Mononuclear cell (primary cell): ENCODE data around the gene RCOR1. TPM values are rescaled to one million over a fixed set of nuclear protein-coding genes. Genes with fewer than 3 reads are reported as not detected.
"Not testable (repeated sequence)": the region's sequence is repeated elsewhere in the genome, so short reads cannot be mapped to it uniquely, and the experiment has no call there.

Source experiments
- H3K27me3 ChIP-seq: 2 replicates; pipeline ENCODE4 v1.6.0; 2011; ENCODE audit warnings: low read length, control low read depth; ENCODE audit not compliant: insufficient read depth
- H3K4me1 ChIP-seq: 2 replicates; pipeline ENCODE4 v1.5.1; 2011; ENCODE audit warnings: mild to moderate bottlenecking, low read length, control low read depth; ENCODE audit not compliant: insufficient read depth
- H3K4me3 ChIP-seq: 2 replicates; pipeline ENCODE4 v1.5.1; 2011; ENCODE audit warnings: mild to moderate bottlenecking, low read length, moderate library complexity
- H3K9me3 ChIP-seq: 2 replicates; pipeline ENCODE4 v1.5.1; 2011; ENCODE audit warnings: low read depth, mild to moderate bottlenecking, control low read depth, low read length
- total RNA-seq: library from RNA; depleted of rRNA; stranded (reverse); fragments of >200 nt; gene quantifications from one replicate; pipeline ENCODE4 v1.2.3, GENCODE V29; 2012

The RCOR1 gene
- total RNA-seq, 1 donor, result 32.6 TPM

- no peaks in the 10 kb centered on the region for H3K9me3 ChIP-seq
- H3K4me1 ChIP-seq, result peaks cover 32% of the 10 kb centered on the region
- H3K27me3 ChIP-seq, result no peaks in the 10 kb centered on the region
- H3K4me3 ChIP-seq, result peak overlapping the region; percentile 85
Observed at GRCh38 chr14:102594514-102595175, 2.2 kb downstream of the RCOR1 start.

- no peaks in the 10 kb centered on the region for H3K9me3 ChIP-seq
- no peak overlapping the region for H3K4me3 ChIP-seq
- no peaks in the 10 kb centered on the region for H3K27me3 ChIP-seq
- H3K4me1 ChIP-seq, result peaks cover 17% of the 10 kb centered on the region
Observed at GRCh38 chr14:102601378-102601925, 9.0 kb downstream of the RCOR1 start.

GRCh38 chr14:102602421-102603292, 10.2 kb downstream of the RCOR1 start:
- H3K4me1 ChIP-seq, result peaks cover 17% of the 10 kb centered on the region
- no peaks in the 10 kb centered on the region for H3K27me3 ChIP-seq
- no peak overlapping the region for H3K4me3 ChIP-seq

GRCh38 chr14:102603293-102603907, 11.0 kb downstream of the RCOR1 start:
- peaks cover 17% of the 10 kb centered on the region for H3K4me1 ChIP-seq
- H3K4me3 ChIP-seq, result no peak overlapping the region
- H3K27me3 ChIP-seq, result no peaks in the 10 kb centered on the region
- H3K9me3 ChIP-seq, result no peaks in the 10 kb centered on the region

More at GRCh38 chr14:102602421-102603292, 10.2 kb downstream of the RCOR1 start:
- H3K9me3 ChIP-seq, result no peaks in the 10 kb centered on the region

GRCh38 chr14:102604183-102604582, 11.7 kb downstream of the RCOR1 start:
- no peaks in the 10 kb centered on the region for H3K9me3 ChIP-seq
- peaks cover 17% of the 10 kb centered on the region for H3K4me1 ChIP-seq
- H3K4me3 ChIP-seq, result no peak overlapping the region
- no peaks in the 10 kb centered on the region for H3K27me3 ChIP-seq

- no peaks in the 10 kb centered on the region for H3K27me3 ChIP-seq
- H3K4me3 ChIP-seq, result no peak overlapping the region
- H3K4me1 ChIP-seq, result peaks cover 14% of the 10 kb centered on the region
- no peaks in the 10 kb centered on the region for H3K9me3 ChIP-seq
Observed at GRCh38 chr14:102605029-102605428, 12.6 kb downstream of the RCOR1 start.

GRCh38 chr14:102606296-102606695, 13.8 kb downstream of the RCOR1 start:
- Histone ChIP-seq H3K4me3 (no peak overlapping the region), H3K9me3 (no peaks in the 10 kb centered on the region), H3K27me3 (no peaks in the 10 kb centered on the region), H3K4me1 (peaks cover 22% of the 10 kb centered on the region)

GRCh38 chr14:102608064-102608446, 15.6 kb downstream of the RCOR1 start:
- H3K9me3 ChIP-seq, result no peaks in the 10 kb centered on the region
- no peak overlapping the region for H3K4me3 ChIP-seq
- H3K4me1 ChIP-seq, result peaks cover 19% of the 10 kb centered on the region
- no peaks in the 10 kb centered on the region for H3K27me3 ChIP-seq

GRCh38 chr14:102610968-102611811, 18.7 kb downstream of the RCOR1 start:
- Histone ChIP-seq H3K4me1 (peaks cover 14% of the 10 kb centered on the region), H3K9me3 (no peaks in the 10 kb centered on the region), H3K4me3 (no peak overlapping the region), H3K27me3 (no peaks in the 10 kb centered on the region)

GRCh38 chr14:102616318-102616717, 23.9 kb downstream of the RCOR1 start:
- Histone ChIP-seq H3K4me1 (peaks cover 23% of the 10 kb centered on the region), H3K4me3 (no peak overlapping the region), H3K27me3 (no peaks in the 10 kb centered on the region), H3K9me3 (no peaks in the 10 kb centered on the region)

GRCh38 chr14:102616799-102617198, 24.4 kb downstream of the RCOR1 start:
- Histone ChIP-seq H3K4me3 (no peak overlapping the region), H3K27me3 (no peaks in the 10 kb centered on the region), H3K4me1 (peaks cover 27% of the 10 kb centered on the region), H3K9me3 (no peaks in the 10 kb centered on the region)

GRCh38 chr14:102619012-102619411, 26.6 kb downstream of the RCOR1 start:
- peaks cover 33% of the 10 kb centered on the region for H3K4me1 ChIP-seq
- not testable (repeated sequence) for H3K9me3 ChIP-seq, H3K27me3 ChIP-seq, H3K4me3 ChIP-seq

GRCh38 chr14:102620413-102620812, 28.0 kb downstream of the RCOR1 start:
- H3K4me3 ChIP-seq, result no peak overlapping the region
- no peaks in the 10 kb centered on the region for H3K27me3 ChIP-seq
- no peaks in the 10 kb centered on the region for H3K9me3 ChIP-seq
- peaks cover 40% of the 10 kb centered on the region for H3K4me1 ChIP-seq

GRCh38 chr14:102622262-102622885, 29.9 kb downstream of the RCOR1 start:
- no peaks in the 10 kb centered on the region for H3K27me3 ChIP-seq
- H3K4me1 ChIP-seq, result peaks cover 42% of the 10 kb centered on the region
- no peaks in the 10 kb centered on the region for H3K9me3 ChIP-seq
- no peak overlapping the region for H3K4me3 ChIP-seq
